HepG2 (cell line): ENCODE data around the gene B3GNT9. TPM values are rescaled to one million over a fixed set of nuclear protein-coding genes. Genes with fewer than 3 reads are reported as not detected.

Experiments used
- ELF4 ChIP-seq: sonication (generic); formaldehyde crosslinking; IDR thresholded peaks from 2 replicates; pipeline ENCODE4 v1.5.0; 2020; ENCODE audit warnings: missing genetic modification reagents, mild to moderate bottlenecking, moderate library complexity, borderline replicate concordance
- HES4 ChIP-seq: sonication (generic); formaldehyde crosslinking; IDR thresholded peaks from 2 replicates; pipeline ENCODE4 v1.9.0; 2021; ENCODE audit warnings: mild to moderate bottlenecking, missing genetic modification reagents, borderline replicate concordance
- HNF4A ChIP-seq: sonication (generic); formaldehyde crosslinking; IDR thresholded peaks from 2 replicates; pipeline ENCODE4 v1.4.0; 2020; ENCODE audit warnings: missing genetic modification reagents
- HOXA7 ChIP-seq: sonication (generic); formaldehyde crosslinking; IDR thresholded peaks from 2 replicates; pipeline ENCODE4 v1.8.1; 2022; ENCODE audit warnings: mild to moderate bottlenecking, missing genetic modification reagents, moderate library complexity
- JUND ChIP-seq: sonication (generic); formaldehyde crosslinking; IDR thresholded peaks from 2 replicates; pipeline ENCODE4 v1.8.0; 2022; ENCODE audit warnings: mild to moderate bottlenecking, missing genetic modification reagents
- SP1 ChIP-seq, 2 experiments: fragments of 450-650 bp in 1 of 2; sonication (generic) in 1 of 2; formaldehyde crosslinking in 1 of 2; IDR thresholded peaks; 2 replicates each; pipeline versions ENCODE4 v1.4.0 to v1.6.1; 2016 to 2020; ENCODE audit warnings: missing genetic modification reagents in 1 of 2
- ZNF230 ChIP-seq: sonication (generic); formaldehyde crosslinking; IDR thresholded peaks from 2 replicates; pipeline ENCODE4 v1.4.0; 2020; ENCODE audit warnings: mild to moderate bottlenecking, missing genetic modification reagents
- ZNF331 ChIP-seq: sonication (generic); formaldehyde crosslinking; IDR thresholded peaks from 2 replicates; pipeline ENCODE4 v1.4.0; 2020; ENCODE audit warnings: missing genetic modification reagents
- ZNF543 ChIP-seq: sonication (generic); formaldehyde crosslinking; IDR thresholded peaks from 2 replicates; pipeline ENCODE4 v1.4.0; 2020; ENCODE audit warnings: mild to moderate bottlenecking, missing genetic modification reagents
- ZNF768 ChIP-seq: sonication (generic); formaldehyde crosslinking; IDR thresholded peaks from 2 replicates; pipeline ENCODE4 v1.4.0; 2020; ENCODE audit warnings: missing genetic modification reagents
- ZNF777 ChIP-seq: sonication (generic); formaldehyde crosslinking; IDR thresholded peaks from 2 replicates; pipeline ENCODE4 v1.4.0; 2020; ENCODE audit warnings: missing genetic modification reagents
- ZNF790 ChIP-seq: sonication (generic); formaldehyde crosslinking; IDR thresholded peaks from 2 replicates; pipeline ENCODE4 v1.8.0; 2022; ENCODE audit warnings: missing genetic modification reagents, mild to moderate bottlenecking, borderline replicate concordance
- polyA plus RNA-seq, 8 experiments: library from polyadenylated mRNA; depleted of rRNA in 3 of 8; stranded (reverse) in 7 of 8; unstranded in 1 of 8; fragments of >200 nt; fragmentation: Illumina TruSeq in 4 of 8; extraction: Trizol in 4 of 8; gene quantifications; 2 replicates each; pipeline versions ENCODE4 v1.2.1 to v1.2.3, GENCODE V29; 2011 to 2016; ENCODE audit warnings: low read depth in 4 of 8, missing spikeins in 1 of 8, mixed read lengths in 1 of 8; ENCODE audit not compliant: insufficient read depth in 1 of 8
- total RNA-seq, 5 experiments: library from RNA; depleted of rRNA; stranded (reverse); fragments of >200 nt; fragmentation: Illumina TruSeq; extraction: Trizol; gene quantifications; 2 replicates each; pipeline ENCODE4 v1.2.3, GENCODE V29; 2016; ENCODE audit warnings: low read depth in 1 of 5
- TF ChIP-seq, protein P1 (sequence below): sonication (generic); formaldehyde crosslinking; IDR thresholded peaks from 2 replicates; pipeline ENCODE4 v1.8.0; 2022; ENCODE audit warnings: missing genetic modification reagents, mild to moderate bottlenecking, moderate library complexity, borderline replicate concordance
- TF ChIP-seq, protein P2 (sequence below): IDR thresholded peaks from 2 replicates; pipeline ENCODE4 v1.6.1; 2016; ENCODE audit warnings: low read depth, missing genetic modification reagents, missing compliant biosample characterization
- TF ChIP-seq, protein P3 (sequence below): sonication (generic); formaldehyde crosslinking; IDR thresholded peaks from 2 replicates; pipeline ENCODE4 v1.8.0; 2022; ENCODE audit warnings: missing genetic modification reagents, mild to moderate bottlenecking, inconsistent platforms, borderline replicate concordance
- TF ChIP-seq, protein P4 (sequence below): sonication (generic); formaldehyde crosslinking; IDR thresholded peaks from 2 replicates; pipeline ENCODE4 v1.4.0; 2020; ENCODE audit warnings: missing genetic modification reagents
- TF ChIP-seq, protein P5 (sequence below): sonication (generic); formaldehyde crosslinking; IDR thresholded peaks from 2 replicates; pipeline ENCODE4 v1.5.0; 2020; ENCODE audit warnings: mild to moderate bottlenecking, missing genetic modification reagents

Gene B3GNT9
- total and polyA plus RNA-seq, 2 of the 13 experiments (the other 11 are each of a cell fraction or from before 2014, with no cell fraction given): 1.5 to 3.1 TPM

DNA sequence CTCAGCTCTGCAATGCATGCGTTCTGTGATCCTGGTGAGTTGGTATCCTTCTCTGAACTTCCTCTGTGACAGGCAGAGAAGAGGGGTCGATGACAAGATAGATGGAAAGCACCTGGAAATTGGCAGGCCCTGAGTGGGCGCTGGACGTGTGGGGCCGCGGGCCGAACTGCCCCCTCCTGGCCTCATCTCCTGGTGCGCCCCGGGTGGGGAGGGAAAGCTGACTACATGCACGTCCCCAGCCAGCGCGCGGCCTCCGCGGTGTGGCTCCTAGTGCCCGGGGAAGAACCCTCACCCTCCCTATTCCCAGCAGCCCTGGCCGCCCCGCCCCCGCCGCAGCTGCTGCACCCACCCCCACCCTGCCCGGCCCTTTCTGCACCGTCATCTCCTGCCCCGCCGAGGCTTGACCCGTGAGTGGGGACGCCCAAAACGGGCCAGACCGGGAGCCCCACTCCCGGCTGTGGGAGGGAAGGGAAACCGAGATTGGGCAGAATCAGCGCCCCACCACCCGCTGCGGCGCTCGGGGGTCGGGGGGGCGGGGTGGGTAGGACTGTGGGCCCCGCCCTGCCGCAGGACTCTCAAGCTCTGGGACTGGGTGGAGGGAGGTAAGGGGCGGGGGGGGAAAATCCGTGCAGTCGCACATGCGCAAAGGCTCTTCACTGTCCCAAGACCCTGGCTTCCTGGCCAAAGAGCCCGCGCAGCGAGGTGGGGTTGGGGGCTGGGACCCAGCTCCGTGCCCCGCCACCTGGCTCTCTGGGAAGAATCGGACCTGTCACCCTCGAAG lies 19.6 kb upstream of the B3GNT9 start, which contains the start of gene NOL3 (continued):
- TF ChIP-seq ZNF790 (CRISPR knock-in tag): no peak
- no peak for TF ChIP-seq SP1 (IDR thresholded peaks at IDR 0.05)
- no peak; the same call in 1 of the 2 replicates for TF ChIP-seq SP1 (CRISPR knock-in tag; IDR thresholded peaks at IDR 0.05)
- no peak for TF ChIP-seq ELF4
- no peak for TF ChIP-seq HES4 (CRISPR knock-in tag)
- 0 out of 2 replicates have a peak, but pooled peaks have one; percentile 5 for TF ChIP-seq ZNF543 (CRISPR knock-in tag)
- no peak; the same call in 1 of the 2 replicates for TF ChIP-seq ZNF230 (CRISPR knock-in tag)
- TF ChIP-seq ZNF331 (CRISPR knock-in tag): peak; percentile 42; the same call in 1 of the 2 replicates
- TF ChIP-seq, protein P1, sequence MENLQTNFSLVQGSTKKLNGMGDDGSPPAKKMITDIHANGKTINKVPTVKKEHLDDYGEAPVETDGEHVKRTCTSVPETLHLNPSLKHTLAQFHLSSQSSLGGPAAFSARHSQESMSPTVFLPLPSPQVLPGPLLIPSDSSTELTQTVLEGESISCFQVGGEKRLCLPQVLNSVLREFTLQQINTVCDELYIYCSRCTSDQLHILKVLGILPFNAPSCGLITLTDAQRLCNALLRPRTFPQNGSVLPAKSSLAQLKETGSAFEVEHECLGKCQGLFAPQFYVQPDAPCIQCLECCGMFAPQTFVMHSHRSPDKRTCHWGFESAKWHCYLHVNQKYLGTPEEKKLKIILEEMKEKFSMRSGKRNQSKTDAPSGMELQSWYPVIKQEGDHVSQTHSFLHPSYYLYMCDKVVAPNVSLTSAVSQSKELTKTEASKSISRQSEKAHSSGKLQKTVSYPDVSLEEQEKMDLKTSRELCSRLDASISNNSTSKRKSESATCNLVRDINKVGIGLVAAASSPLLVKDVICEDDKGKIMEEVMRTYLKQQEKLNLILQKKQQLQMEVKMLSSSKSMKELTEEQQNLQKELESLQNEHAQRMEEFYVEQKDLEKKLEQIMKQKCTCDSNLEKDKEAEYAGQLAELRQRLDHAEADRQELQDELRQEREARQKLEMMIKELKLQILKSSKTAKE (CRISPR knock-in tag): no peak
- TF ChIP-seq JUND (CRISPR knock-in tag): peak; percentile 30
- TF ChIP-seq ZNF777 (CRISPR knock-in tag): no peak
- peak; percentile 66 for TF ChIP-seq ZNF768 (CRISPR knock-in tag)
- no peak for TF ChIP-seq HNF4A (CRISPR knock-in tag)
- TF ChIP-seq, protein P2, sequence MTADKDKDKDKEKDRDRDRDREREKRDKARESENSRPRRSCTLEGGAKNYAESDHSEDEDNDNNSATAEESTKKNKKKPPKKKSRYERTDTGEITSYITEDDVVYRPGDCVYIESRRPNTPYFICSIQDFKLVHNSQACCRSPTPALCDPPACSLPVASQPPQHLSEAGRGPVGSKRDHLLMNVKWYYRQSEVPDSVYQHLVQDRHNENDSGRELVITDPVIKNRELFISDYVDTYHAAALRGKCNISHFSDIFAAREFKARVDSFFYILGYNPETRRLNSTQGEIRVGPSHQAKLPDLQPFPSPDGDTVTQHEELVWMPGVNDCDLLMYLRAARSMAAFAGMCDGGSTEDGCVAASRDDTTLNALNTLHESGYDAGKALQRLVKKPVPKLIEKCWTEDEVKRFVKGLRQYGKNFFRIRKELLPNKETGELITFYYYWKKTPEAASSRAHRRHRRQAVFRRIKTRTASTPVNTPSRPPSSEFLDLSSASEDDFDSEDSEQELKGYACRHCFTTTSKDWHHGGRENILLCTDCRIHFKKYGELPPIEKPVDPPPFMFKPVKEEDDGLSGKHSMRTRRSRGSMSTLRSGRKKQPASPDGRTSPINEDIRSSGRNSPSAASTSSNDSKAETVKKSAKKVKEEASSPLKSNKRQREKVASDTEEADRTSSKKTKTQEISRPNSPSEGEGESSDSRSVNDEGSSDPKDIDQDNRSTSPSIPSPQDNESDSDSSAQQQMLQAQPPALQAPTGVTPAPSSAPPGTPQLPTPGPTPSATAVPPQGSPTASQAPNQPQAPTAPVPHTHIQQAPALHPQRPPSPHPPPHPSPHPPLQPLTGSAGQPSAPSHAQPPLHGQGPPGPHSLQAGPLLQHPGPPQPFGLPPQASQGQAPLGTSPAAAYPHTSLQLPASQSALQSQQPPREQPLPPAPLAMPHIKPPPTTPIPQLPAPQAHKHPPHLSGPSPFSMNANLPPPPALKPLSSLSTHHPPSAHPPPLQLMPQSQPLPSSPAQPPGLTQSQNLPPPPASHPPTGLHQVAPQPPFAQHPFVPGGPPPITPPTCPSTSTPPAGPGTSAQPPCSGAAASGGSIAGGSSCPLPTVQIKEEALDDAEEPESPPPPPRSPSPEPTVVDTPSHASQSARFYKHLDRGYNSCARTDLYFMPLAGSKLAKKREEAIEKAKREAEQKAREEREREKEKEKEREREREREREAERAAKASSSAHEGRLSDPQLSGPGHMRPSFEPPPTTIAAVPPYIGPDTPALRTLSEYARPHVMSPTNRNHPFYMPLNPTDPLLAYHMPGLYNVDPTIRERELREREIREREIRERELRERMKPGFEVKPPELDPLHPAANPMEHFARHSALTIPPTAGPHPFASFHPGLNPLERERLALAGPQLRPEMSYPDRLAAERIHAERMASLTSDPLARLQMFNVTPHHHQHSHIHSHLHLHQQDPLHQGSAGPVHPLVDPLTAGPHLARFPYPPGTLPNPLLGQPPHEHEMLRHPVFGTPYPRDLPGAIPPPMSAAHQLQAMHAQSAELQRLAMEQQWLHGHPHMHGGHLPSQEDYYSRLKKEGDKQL (CRISPR knock-in tag): no peak
- TF ChIP-seq, protein P3, sequence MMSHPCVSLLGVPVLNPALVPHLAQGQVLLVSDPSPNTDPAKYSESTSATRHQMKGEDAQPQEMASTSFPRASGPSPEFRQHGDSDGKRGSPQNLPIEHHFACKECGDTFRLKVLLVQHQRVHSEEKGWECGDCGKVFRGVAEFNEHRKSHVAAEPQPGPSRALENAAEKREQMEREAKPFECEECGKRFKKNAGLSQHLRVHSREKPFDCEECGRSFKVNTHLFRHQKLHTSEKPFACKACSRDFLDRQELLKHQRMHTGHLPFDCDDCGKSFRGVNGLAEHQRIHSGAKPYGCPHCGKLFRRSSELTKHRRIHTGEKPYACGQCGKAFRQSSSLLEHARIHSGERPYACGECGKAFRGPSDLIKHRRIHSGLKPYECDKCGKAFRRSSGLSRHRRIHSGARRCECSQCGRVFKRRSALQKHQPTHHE (CRISPR knock-in tag): no peak; the same call in 1 of the 2 replicates
- TF ChIP-seq, protein P4, sequence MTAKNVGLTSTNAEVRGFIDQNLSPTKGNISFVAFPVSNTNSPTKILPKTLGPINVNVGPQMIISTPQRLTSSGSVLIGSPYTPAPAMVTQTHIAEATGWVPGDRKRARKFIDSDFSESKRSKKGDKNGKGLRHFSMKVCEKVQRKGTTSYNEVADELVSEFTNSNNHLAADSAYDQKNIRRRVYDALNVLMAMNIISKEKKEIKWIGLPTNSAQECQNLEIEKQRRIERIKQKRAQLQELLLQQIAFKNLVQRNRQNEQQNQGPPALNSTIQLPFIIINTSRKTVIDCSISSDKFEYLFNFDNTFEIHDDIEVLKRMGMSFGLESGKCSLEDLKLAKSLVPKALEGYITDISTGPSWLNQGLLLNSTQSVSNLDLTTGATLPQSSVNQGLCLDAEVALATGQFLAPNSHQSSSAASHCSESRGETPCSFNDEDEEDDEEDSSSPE: peak; percentile 62
- TF ChIP-seq, protein P5, sequence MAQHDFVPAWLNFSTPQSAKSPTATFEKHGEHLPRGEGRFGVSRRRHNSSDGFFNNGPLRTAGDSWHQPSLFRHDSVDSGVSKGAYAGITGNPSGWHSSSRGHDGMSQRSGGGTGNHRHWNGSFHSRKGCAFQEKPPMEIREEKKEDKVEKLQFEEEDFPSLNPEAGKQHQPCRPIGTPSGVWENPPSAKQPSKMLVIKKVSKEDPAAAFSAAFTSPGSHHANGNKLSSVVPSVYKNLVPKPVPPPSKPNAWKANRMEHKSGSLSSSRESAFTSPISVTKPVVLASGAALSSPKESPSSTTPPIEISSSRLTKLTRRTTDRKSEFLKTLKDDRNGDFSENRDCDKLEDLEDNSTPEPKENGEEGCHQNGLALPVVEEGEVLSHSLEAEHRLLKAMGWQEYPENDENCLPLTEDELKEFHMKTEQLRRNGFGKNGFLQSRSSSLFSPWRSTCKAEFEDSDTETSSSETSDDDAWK (CRISPR knock-in tag): no peak
- no peak for TF ChIP-seq HOXA7 (CRISPR knock-in tag)
